ENCODE data around the gene TSC22D1. TPM values are rescaled to one million over a fixed set of nuclear protein-coding genes. Genes with fewer than 3 reads are reported as not detected.

The TSC22D1 gene
- total RNA-seq, 1 donor, result 94.5 TPM

DNA sequence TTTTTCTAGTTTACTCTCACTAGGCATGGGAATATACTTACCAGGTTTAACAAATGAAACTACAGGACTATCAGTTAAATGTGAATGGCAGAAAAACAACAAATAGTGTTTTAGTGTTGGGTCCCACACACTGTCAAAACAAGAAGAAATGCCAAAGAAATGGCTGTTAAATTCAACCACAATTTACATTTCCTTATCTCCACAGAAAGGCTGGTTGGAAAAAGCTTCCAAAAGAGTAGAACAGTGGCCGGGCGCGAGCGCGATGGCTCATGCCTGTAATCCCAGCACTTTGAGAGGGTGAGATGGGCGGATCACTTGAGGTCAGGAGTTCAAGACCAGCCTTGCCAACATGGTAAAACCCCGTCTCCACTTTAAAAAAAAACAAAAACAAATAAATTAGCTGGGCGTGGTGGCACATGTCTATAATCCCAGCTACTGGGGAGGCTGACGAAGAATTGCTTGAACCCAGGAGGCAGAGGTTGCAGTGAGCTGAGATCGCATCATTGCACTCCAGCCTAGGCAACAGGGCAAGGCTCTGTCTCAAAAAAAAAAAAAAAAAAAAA lies 136.0 kb downstream of the TSC22D1 start:
- TF ChIP-seq, protein P1, sequence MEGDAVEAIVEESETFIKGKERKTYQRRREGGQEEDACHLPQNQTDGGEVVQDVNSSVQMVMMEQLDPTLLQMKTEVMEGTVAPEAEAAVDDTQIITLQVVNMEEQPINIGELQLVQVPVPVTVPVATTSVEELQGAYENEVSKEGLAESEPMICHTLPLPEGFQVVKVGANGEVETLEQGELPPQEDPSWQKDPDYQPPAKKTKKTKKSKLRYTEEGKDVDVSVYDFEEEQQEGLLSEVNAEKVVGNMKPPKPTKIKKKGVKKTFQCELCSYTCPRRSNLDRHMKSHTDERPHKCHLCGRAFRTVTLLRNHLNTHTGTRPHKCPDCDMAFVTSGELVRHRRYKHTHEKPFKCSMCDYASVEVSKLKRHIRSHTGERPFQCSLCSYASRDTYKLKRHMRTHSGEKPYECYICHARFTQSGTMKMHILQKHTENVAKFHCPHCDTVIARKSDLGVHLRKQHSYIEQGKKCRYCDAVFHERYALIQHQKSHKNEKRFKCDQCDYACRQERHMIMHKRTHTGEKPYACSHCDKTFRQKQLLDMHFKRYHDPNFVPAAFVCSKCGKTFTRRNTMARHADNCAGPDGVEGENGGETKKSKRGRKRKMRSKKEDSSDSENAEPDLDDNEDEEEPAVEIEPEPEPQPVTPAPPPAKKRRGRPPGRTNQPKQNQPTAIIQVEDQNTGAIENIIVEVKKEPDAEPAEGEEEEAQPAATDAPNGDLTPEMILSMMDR (IDR thresholded peaks at IDR 0.05; ENCODE audit: insufficient read depth, low read length), result no peak
- no peak for DNase-seq (ENCODE audit: low read depth)
- no peak overlapping the region for H3K4me3 ChIP-seq (ENCODE audit: low read depth, low read length)

DNA sequence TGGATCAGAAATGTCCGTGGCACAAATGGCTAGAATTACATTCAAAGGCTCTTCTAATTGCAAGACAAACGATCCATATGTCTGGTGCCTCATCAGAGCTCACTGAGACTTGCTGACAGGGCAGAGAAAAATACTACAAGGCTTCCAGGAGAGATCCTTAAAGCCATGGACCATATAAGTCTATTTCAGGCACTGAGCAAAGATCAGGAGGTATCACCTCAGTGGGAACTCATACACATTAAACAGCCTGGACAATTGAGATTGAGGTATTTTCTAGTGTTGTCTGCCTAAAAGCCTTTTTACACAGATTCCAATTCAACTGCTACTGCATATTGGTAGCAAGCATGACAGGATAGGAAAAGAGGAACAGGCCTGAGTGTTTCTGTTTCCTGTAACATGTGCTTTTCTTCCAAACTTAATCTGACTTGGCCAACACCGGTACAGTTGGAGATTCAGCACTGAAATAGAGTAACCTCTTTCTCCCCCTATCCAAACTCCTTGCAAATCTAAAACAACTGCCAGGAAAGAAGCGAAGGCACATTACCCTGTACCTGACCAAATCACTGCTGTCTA lies 136.6 kb downstream of the TSC22D1 start:
- DNase-seq (ENCODE audit: low read depth), result no peak
- TF ChIP-seq, protein P1 (IDR thresholded peaks at IDR 0.05; ENCODE audit: insufficient read depth, low read length), result no peak
- H3K4me3 ChIP-seq (ENCODE audit: low read depth, low read length), result no peak overlapping the region

DNA sequence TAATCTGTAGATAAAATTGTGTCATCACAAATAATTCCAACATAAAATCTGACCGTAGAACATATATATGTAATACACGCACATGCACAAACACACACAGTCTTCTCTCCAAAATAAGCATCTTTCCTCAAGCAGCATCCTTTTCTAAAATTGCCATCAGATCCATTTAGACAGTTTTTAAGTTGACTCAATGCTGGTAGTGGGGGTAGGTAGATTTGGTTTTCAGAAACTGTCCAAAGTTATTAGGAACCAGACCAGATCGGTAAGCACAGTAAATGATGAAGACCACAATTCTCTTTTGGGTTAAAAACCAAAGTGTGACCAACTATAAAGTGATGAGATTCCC lies 137.9 kb downstream of the TSC22D1 start:
- TF ChIP-seq, protein P1 (IDR thresholded peaks at IDR 0.05; ENCODE audit: insufficient read depth, low read length), result no peak
- DNase-seq (ENCODE audit: low read depth), result no peak
- no peak overlapping the region for H3K4me3 ChIP-seq (ENCODE audit: low read depth, low read length)

DNA sequence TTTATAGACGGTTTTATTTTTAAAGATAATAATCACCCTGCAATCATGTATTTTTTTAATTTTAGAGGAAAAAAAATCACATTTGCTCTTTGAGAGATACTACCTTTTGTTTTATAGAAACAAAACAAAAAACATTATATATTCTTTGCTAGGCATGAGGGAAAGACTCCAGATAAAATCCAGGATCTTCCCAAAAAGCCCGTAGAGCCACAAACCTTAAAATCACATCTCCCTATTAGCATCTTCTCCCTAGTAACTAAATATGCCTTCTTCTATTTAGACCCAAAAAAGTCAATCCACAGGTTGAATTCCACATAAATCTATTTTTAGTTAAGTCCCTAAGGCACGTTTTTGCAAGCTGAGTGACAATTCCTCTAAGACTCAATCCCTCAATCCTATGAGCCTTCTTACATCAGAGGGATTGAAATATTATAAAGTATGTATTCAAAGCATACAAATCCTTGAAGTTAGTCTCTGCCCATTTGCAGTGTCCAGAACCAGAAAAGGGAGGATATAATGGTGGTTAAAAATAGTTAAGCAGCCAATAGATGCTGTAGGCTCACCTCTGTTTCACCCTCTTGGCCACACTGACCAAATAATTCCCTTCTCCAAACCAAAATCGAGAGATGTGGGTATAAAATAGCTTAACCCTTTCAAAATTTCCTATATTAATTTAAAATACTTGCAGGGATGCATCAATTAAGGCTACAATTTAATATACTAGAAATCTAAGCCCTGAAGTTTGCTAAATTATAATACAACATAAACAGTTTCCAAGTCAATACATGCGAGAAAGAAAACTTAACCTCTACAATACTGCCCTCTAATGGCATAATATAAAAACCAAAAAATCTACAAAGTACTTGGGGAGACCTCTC lies 138.5 kb downstream of the TSC22D1 start:
- TF ChIP-seq, protein P1 (IDR thresholded peaks at IDR 0.05; ENCODE audit: insufficient read depth, low read length), result peak; percentile 36
- peak overlapping the region; percentile 84 for H3K4me3 ChIP-seq (ENCODE audit: low read depth, low read length)
- DNase-seq (ENCODE audit: low read depth), result peak; percentile 71

DNA sequence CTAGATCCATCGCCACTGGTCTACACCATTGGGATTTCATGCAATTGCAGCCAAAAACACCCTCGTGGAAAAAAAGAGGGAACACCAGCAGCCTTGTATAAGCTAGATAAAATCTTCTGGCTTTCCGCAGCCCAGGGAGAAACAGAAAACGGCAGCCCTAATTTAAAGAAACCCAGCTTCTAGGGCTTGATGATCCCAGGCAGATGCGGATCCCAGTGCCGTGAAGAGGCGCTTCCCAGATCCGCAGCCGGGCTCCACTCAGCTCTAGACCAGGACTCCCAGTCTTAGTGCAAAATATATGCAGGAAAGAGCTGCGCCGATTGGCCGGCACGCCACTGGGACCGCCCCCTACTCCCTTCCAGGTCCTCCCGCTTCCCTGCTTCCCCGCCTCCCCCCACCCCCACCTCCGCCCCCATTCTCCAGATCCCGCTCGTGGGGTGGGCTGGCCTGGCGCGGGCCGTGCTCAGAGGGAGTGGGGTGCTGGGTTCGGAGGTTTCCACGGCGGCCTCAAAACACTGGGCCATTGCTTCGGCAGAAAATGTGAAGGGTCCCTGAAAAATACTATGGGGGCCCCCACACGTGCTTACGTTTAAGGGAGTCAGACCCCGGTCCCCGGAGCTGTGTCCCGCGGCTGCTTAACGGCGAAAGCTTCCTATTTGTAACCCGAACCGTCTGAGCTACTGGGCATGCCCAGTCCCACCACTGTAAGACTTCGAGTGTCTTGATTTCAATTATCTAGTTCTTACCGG lies 139.4 kb downstream of the TSC22D1 start:
- TF ChIP-seq, protein P1 (IDR thresholded peaks at IDR 0.05; ENCODE audit: insufficient read depth, low read length), result no peak
- peak; percentile 92 for DNase-seq (ENCODE audit: low read depth)
- peak overlapping the region; percentile 84 for H3K4me3 ChIP-seq (ENCODE audit: low read depth, low read length)

DNA sequence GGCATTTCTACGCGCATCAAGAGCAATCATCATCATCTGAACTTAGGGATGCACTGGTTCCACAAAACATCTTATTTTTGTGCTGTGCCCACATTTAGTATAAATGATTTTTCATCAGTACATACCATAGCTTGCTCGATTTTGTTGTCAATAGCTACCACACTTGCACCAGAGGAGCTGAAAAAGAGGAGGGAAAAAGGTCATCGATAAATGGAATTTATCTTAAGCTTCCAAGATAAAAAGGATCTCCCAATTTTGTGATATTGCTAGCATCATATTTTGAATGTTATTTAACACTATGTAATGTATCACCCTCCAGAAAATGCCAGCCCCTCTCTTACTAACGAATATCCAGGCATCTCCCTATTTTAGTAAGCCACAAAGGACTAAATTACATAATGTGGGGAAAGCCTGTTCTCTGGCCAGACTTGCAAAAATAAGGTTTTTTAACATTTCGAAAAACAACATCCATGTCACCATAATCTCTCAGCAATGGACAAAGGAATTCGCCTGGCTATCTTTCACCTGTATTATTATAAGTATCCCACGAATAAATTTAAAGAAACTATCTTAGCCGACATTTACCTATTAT lies 140.1 kb downstream of the TSC22D1 start:
- H3K4me3 ChIP-seq (ENCODE audit: low read depth, low read length), result peak overlapping the region; percentile 84
- TF ChIP-seq, protein P1 (IDR thresholded peaks at IDR 0.05; ENCODE audit: insufficient read depth, low read length), result no peak
- DNase-seq (ENCODE audit: low read depth), result no peak
